Measurements from ENCODE around the gene ABL1. TPM values are rescaled to one million over a fixed set of nuclear protein-coding genes. Genes with fewer than 3 reads are reported as not detected.
"Not testable (repeated sequence)": the region's sequence is repeated elsewhere in the genome, so short reads cannot be mapped to it uniquely, and the experiment has no call there.

The ABL1 gene
- polyA plus RNA-seq, 3 donors = 4.5 to 14.5 (median 8.0) TPM

GRCh38 chr9:130791303-130791894 is 43.7 kb upstream of the ABL1 start:
- Histone ChIP-seq H3K4me3 (replicated peaks in 1 of 3; ENCODE audit: low read depth in 2 of 3, low read length in 3 of 3) (no peak overlapping the region), H3K9me3 (replicated peaks in 1 of 2; ENCODE audit: control insufficient read depth in 1 of 2, insufficient read depth in 1 of 2, low read length in 2 of 2) (peaks cover 7 to 15% of the 10 kb centered on the region in 2 donors), H4K20me1 (ENCODE audit: insufficient read depth, low read length) (peaks cover 42% of the 10 kb centered on the region), H3K36me3 (replicated peaks in 1 of 2; ENCODE audit: control insufficient read depth in 1 of 2, insufficient read depth in 2 of 2, low read length in 2 of 2) (no peaks in the 10 kb centered on the region), H2AFZ (ENCODE audit: insufficient read depth, low read depth, low read length, poor library complexity, severe bottlenecking) (no peak overlapping the region), H3K27me3 (ENCODE audit: control insufficient read depth in 2 of 2, insufficient read depth in 2 of 2, low read length in 2 of 2) (no peaks in the 10 kb centered on the region), H3K27ac (ENCODE audit: low read depth in 1 of 2, low read length in 2 of 2) (no peak overlapping the region), H3K9ac (ENCODE audit: insufficient read depth, low read length, poor library complexity, severe bottlenecking) (no peak overlapping the region), H3K4me2 (replicated peaks; ENCODE audit: extremely low read depth, low read length, poor library complexity, severe bottlenecking) (no peak overlapping the region), H3K79me2 (ENCODE audit: insufficient read depth, low read length) (no peaks in the 10 kb centered on the region), H3K4me1 (ENCODE audit: control insufficient read depth in 1 of 2, insufficient read depth in 2 of 2, low read length in 2 of 2) (no peaks in the 10 kb centered on the region)
- DNase-seq = no peak
- H3K27ac Mint-ChIP-seq = no peak overlapping the region
- no peak overlapping the region for H3K4me3 Mint-ChIP-seq
- peaks cover 3 to 7% of the 10 kb centered on the region in 2 donors for H3K36me3 Mint-ChIP-seq
- TF ChIP-seq CTCF (IDR thresholded peaks at IDR 0.05) = no peak
- H3K9me3 Mint-ChIP-seq = peaks cover 12 to 28% (median 15%) of the 10 kb centered on the region in 7 donors
- 100% methylated on average over 3 of the region's 7 CpGs for WGBS (ENCODE audit: insufficient coverage)
- intact Hi-C loops (cut with micrococcal nuclease) = no loop called here
- H3K4me1 Mint-ChIP-seq = peaks cover 4% of the 10 kb centered on the region
- no peaks in the 10 kb centered on the region for H3K27me3 Mint-ChIP-seq (ENCODE audit: low read depth in 3 of 3)

GRCh38 chr9:130793589-130793988 is 41.5 kb upstream of the ABL1 start:
- Histone ChIP-seq H4K20me1 (ENCODE audit: insufficient read depth, low read length) (peaks cover 42% of the 10 kb centered on the region), H3K9ac (ENCODE audit: insufficient read depth, low read length, poor library complexity, severe bottlenecking) (no peak overlapping the region), H3K4me2 (replicated peaks; ENCODE audit: extremely low read depth, low read length, poor library complexity, severe bottlenecking) (no peak overlapping the region), H3K4me3 (replicated peaks in 1 of 3; ENCODE audit: low read depth in 2 of 3, low read length in 3 of 3) (no peak overlapping the region), H3K9me3 (replicated peaks in 1 of 2; ENCODE audit: control insufficient read depth in 1 of 2, insufficient read depth in 1 of 2, low read length in 2 of 2) (peaks cover 7 to 15% of the 10 kb centered on the region in 2 donors), H2AFZ (ENCODE audit: insufficient read depth, low read depth, low read length, poor library complexity, severe bottlenecking) (no peak overlapping the region), H3K4me1 (ENCODE audit: control insufficient read depth in 1 of 2, insufficient read depth in 2 of 2, low read length in 2 of 2) (no peaks in the 10 kb centered on the region), H3K27me3 (ENCODE audit: control insufficient read depth in 2 of 2, insufficient read depth in 2 of 2, low read length in 2 of 2) (no peaks in the 10 kb centered on the region), H3K79me2 (ENCODE audit: insufficient read depth, low read length) (no peaks in the 10 kb centered on the region), H3K36me3 (replicated peaks in 1 of 2; ENCODE audit: control insufficient read depth in 1 of 2, insufficient read depth in 2 of 2, low read length in 2 of 2) (no peaks in the 10 kb centered on the region), H3K27ac (ENCODE audit: low read depth in 1 of 2, low read length in 2 of 2) (no peak overlapping the region)
- TF ChIP-seq CTCF (IDR thresholded peaks at IDR 0.05) = no peak
- no peaks in the 10 kb centered on the region for H3K27me3 Mint-ChIP-seq (ENCODE audit: low read depth in 3 of 3)
- intact Hi-C loops (cut with micrococcal nuclease) = no loop called here
- peaks cover 0 to 7% of the 10 kb centered on the region in 2 donors for H3K36me3 Mint-ChIP-seq
- WGBS (ENCODE audit: insufficient coverage) = 95% methylated on average over 4 of the region's 7 CpGs
- H3K4me3 Mint-ChIP-seq = no peak overlapping the region
- DNase-seq = no peak
- H3K27ac Mint-ChIP-seq = no peak overlapping the region
- H3K9me3 Mint-ChIP-seq = peaks cover 12 to 22% (median 15%) of the 10 kb centered on the region in 7 donors
- H3K4me1 Mint-ChIP-seq = peaks cover 4% of the 10 kb centered on the region

- H3K79me2 ChIP-seq (ENCODE audit: insufficient read depth, low read length); H3K4me1 Mint-ChIP-seq; H3K27ac ChIP-seq (ENCODE audit: low read depth in 1 of 2, low read length in 2 of 2); H3K4me3 Mint-ChIP-seq; DNase-seq; H3K27me3 Mint-ChIP-seq (ENCODE audit: low read depth in 3 of 3); H3K4me1 ChIP-seq (ENCODE audit: control insufficient read depth in 1 of 2, insufficient read depth in 2 of 2, low read length in 2 of 2); intact Hi-C loops (cut with micrococcal nuclease); H3K9ac ChIP-seq (ENCODE audit: insufficient read depth, low read length, poor library complexity, severe bottlenecking); H3K4me3 ChIP-seq (replicated peaks in 1 of 3; ENCODE audit: low read depth in 2 of 3, low read length in 3 of 3); H2AFZ ChIP-seq (ENCODE audit: insufficient read depth, low read depth, low read length, poor library complexity, severe bottlenecking); H3K4me2 ChIP-seq (replicated peaks; ENCODE audit: extremely low read depth, low read length, poor library complexity, severe bottlenecking); H3K27me3 ChIP-seq (ENCODE audit: control insufficient read depth in 2 of 2, insufficient read depth in 2 of 2, low read length in 2 of 2); H3K36me3 ChIP-seq (replicated peaks in 1 of 2; ENCODE audit: control insufficient read depth in 1 of 2, insufficient read depth in 2 of 2, low read length in 2 of 2); H3K27ac Mint-ChIP-seq; H3K36me3 Mint-ChIP-seq: not testable (repeated sequence)
- peaks cover 9 to 18% (median 11%) of the 10 kb centered on the region in 7 donors for H3K9me3 Mint-ChIP-seq
- peaks cover 43% of the 10 kb centered on the region for H4K20me1 ChIP-seq (ENCODE audit: insufficient read depth, low read length)
- peaks cover 7 to 12% of the 10 kb centered on the region in 2 donors for H3K9me3 ChIP-seq (replicated peaks in 1 of 2; ENCODE audit: control insufficient read depth in 1 of 2, insufficient read depth in 1 of 2, low read length in 2 of 2)
- no CpG with 5 or more reads among the region's 2 CpGs for WGBS (ENCODE audit: insufficient coverage)
Observed at GRCh38 chr9:130794021-130794420, 41.0 kb upstream of the ABL1 start.
